ENCODE data around the gene ENPP3.
"Not testable (repeated sequence)": the region's sequence is repeated elsewhere in the genome, so short reads cannot be mapped to it uniquely, and the experiment has no call there.

Gene ENPP3

GRCh38 chr6:131687022-131687421 is 49.9 kb downstream of the ENPP3 start:
- no peak for DNase-seq (ENCODE audit: low read depth)

- DNase-seq (ENCODE audit: low read depth), result no peak
Observed at GRCh38 chr6:131688286-131688685, 51.2 kb downstream of the ENPP3 start.

GRCh38 chr6:131692031-131692430 is 54.9 kb downstream of the ENPP3 start:
- no peak for DNase-seq (ENCODE audit: low read depth)

- no peak for DNase-seq (ENCODE audit: low read depth)
Observed at GRCh38 chr6:131692589-131692988, 55.5 kb downstream of the ENPP3 start.

- DNase-seq (ENCODE audit: low read depth), result no peak
Observed at GRCh38 chr6:131693384-131693783, 56.3 kb downstream of the ENPP3 start.

GRCh38 chr6:131694832-131695426 is 57.8 kb downstream of the ENPP3 start:
- no peak for DNase-seq (ENCODE audit: low read depth)

- no peak for DNase-seq (ENCODE audit: low read depth)
Observed at GRCh38 chr6:131696956-131697355, 59.9 kb downstream of the ENPP3 start.

- DNase-seq (ENCODE audit: low read depth), result not testable (repeated sequence)
Observed at GRCh38 chr6:131700851-131701250, 63.7 kb downstream of the ENPP3 start.

GRCh38 chr6:131703905-131704304 is 66.8 kb downstream of the ENPP3 start:
- not testable (repeated sequence) for DNase-seq (ENCODE audit: low read depth)

GRCh38 chr6:131710917-131711316 is 73.8 kb downstream of the ENPP3 start, which contains the start of gene CTAGE9:
CTAGE9 (minus strand) TSS chr6:131711017; CDS start chr6:131711017, 0 bp downstream.
- DNase-seq (ENCODE audit: low read depth), result not testable (repeated sequence)

- not testable (repeated sequence) for DNase-seq (ENCODE audit: low read depth)
Observed at GRCh38 chr6:131715567-131715966, 78.5 kb downstream of the ENPP3 start.

- no peak for DNase-seq (ENCODE audit: low read depth)
Observed at GRCh38 chr6:131717836-131718542, 80.9 kb downstream of the ENPP3 start.

- no peak for DNase-seq (ENCODE audit: low read depth)
Observed at GRCh38 chr6:131721161-131721560, 84.1 kb downstream of the ENPP3 start.

GRCh38 chr6:131724114-131724513 is 87.0 kb downstream of the ENPP3 start:
- DNase-seq (ENCODE audit: low read depth), result no peak

- DNase-seq (ENCODE audit: low read depth), result no peak
Observed at GRCh38 chr6:131727467-131727866, 90.4 kb downstream of the ENPP3 start.

- no peak for DNase-seq (ENCODE audit: low read depth)
Observed at GRCh38 chr6:131727868-131728267, 90.8 kb downstream of the ENPP3 start.

GRCh38 chr6:131728296-131728939 is 91.3 kb downstream of the ENPP3 start:
- no peak for DNase-seq (ENCODE audit: low read depth)

- no peak for DNase-seq (ENCODE audit: low read depth)
Observed at GRCh38 chr6:131729550-131729949, 92.4 kb downstream of the ENPP3 start.

- no peak for DNase-seq (ENCODE audit: low read depth)
Observed at GRCh38 chr6:131730264-131730663, 93.2 kb downstream of the ENPP3 start.

- no peak for DNase-seq (ENCODE audit: low read depth)
Observed at GRCh38 chr6:131731224-131731623, 94.1 kb downstream of the ENPP3 start.

- no peak for DNase-seq (ENCODE audit: low read depth)
Observed at GRCh38 chr6:131733376-131734016, 96.4 kb downstream of the ENPP3 start.

GRCh38 chr6:131736003-131736596 is 99.0 kb downstream of the ENPP3 start:
- DNase-seq (ENCODE audit: low read depth), result no peak
